ENCODE data around the gene GJB2.
A peak's percentile ranks its signal among the peaks of the same experiment; 100 is the strongest.

The GJB2 gene

GRCh38 chr13:20192836-20193161, at the start of gene GJB2:
Gene GJB2, minus strand, starts transcription at chr13:20192938. Its CDS starts 3,357 bp downstream, at chr13:20189581.
- no peak for TF ChIP-seq CTCF (conservative IDR thresholded peaks at IDR 0.05; ENCODE audit: control insufficient read depth, insufficient read depth, low read depth, low read length)
- peak within 1 kb of the TSS; percentile 55 for H3K4me3 ChIP-seq (ENCODE audit: control insufficient read depth, low read depth, low read length)
- DNase-seq (ENCODE audit: low read depth): peak; percentile 18

GRCh38 chr13:20241593-20241992, 48.9 kb upstream of the GJB2 start:
- no peak for TF ChIP-seq CTCF (conservative IDR thresholded peaks at IDR 0.05; ENCODE audit: control insufficient read depth, insufficient read depth, low read depth, low read length)
- DNase-seq (ENCODE audit: low read depth): no peak
- no peak overlapping the region for H3K4me3 ChIP-seq (ENCODE audit: control insufficient read depth, low read depth, low read length)

- no peak overlapping the region for H3K4me3 ChIP-seq (ENCODE audit: control insufficient read depth, low read depth, low read length)
- DNase-seq (ENCODE audit: low read depth): no peak
- no peak for TF ChIP-seq CTCF (conservative IDR thresholded peaks at IDR 0.05; ENCODE audit: control insufficient read depth, insufficient read depth, low read depth, low read length)
Measured at GRCh38 chr13:20239748-20240147, 47.0 kb upstream of the GJB2 start.

GRCh38 chr13:20232556-20233277, 40.0 kb upstream of the GJB2 start:
- no peak overlapping the region for H3K4me3 ChIP-seq (ENCODE audit: control insufficient read depth, low read depth, low read length)
- DNase-seq (ENCODE audit: low read depth): no peak
- no peak for TF ChIP-seq CTCF (conservative IDR thresholded peaks at IDR 0.05; ENCODE audit: control insufficient read depth, insufficient read depth, low read depth, low read length)

- no peak for TF ChIP-seq CTCF (conservative IDR thresholded peaks at IDR 0.05; ENCODE audit: control insufficient read depth, insufficient read depth, low read depth, low read length)
- H3K4me3 ChIP-seq (ENCODE audit: control insufficient read depth, low read depth, low read length): no peak within 1 kb of the TSS
- no peak for DNase-seq (ENCODE audit: low read depth)
Measured at GRCh38 chr13:20231839-20232555, 39.3 kb upstream of the GJB2 start, which contains the start of gene GJB6. Gene GJB6, minus strand, starts transcription at chr13:20232319. Its CDS starts 8,839 bp downstream, at chr13:20223480.

- no peak for TF ChIP-seq CTCF (conservative IDR thresholded peaks at IDR 0.05; ENCODE audit: control insufficient read depth, insufficient read depth, low read depth, low read length)
- no peak for DNase-seq (ENCODE audit: low read depth)
- no peak overlapping the region for H3K4me3 ChIP-seq (ENCODE audit: control insufficient read depth, low read depth, low read length)
Measured at GRCh38 chr13:20230913-20231838, 38.4 kb upstream of the GJB2 start.
